ENCODE results near the gene SLIT1. TPM values are rescaled to one million over a fixed set of nuclear protein-coding genes. Genes with fewer than 3 reads are reported as not detected.
A peak's percentile ranks its signal among the peaks of the same experiment; 100 is the strongest.

The SLIT1 gene
- total and polyA plus RNA-seq, 2 of the 8 experiments (the other 6 are each of a cell fraction or from before 2014, with no cell fraction given), result 0.70 to 0.88 TPM

GRCh38 chr10:97222326-97222961 lies 36.7 kb upstream of the SLIT1 start:
- no peak overlapping the region for H2BK20ac ChIP-seq (ENCODE audit: low read length)
- no peak for TF ChIP-seq HDAC2 (IDR thresholded peaks at IDR 0.05; ENCODE audit: borderline replicate concordance in 1 of 2, low read depth in 2 of 2, low read length in 2 of 2)
- TF ChIP-seq SUZ12 (IDR thresholded peaks at IDR 0.05; ENCODE audit: low read length), result no peak
- no peak for TF ChIP-seq SAP30 (IDR thresholded peaks at IDR 0.05; ENCODE audit: insufficient read depth, insufficient replicate concordance, low read length)
- no peak for TF ChIP-seq GTF2F1 (IDR thresholded peaks at IDR 0.05; ENCODE audit: borderline replicate concordance, low read depth, low read length)
- no peak for TF ChIP-seq MAFK (IDR thresholded peaks at IDR 0.05; ENCODE audit: low read depth, low read length)
- TF ChIP-seq RNF2 (IDR thresholded peaks at IDR 0.05; ENCODE audit: borderline replicate concordance, low read depth, low read length, missing control alignments, poor library complexity, severe bottlenecking), result no peak

More at GRCh38 chr10:97222326-97222961, 36.7 kb upstream of the SLIT1 start:
- no peak overlapping the region for H3K27ac ChIP-seq (ENCODE audit: low read depth, low read length)
- H3K4ac ChIP-seq (replicated peaks; ENCODE audit: insufficient read length, low read depth, low read length), result no peak overlapping the region
- H4K8ac ChIP-seq (ENCODE audit: extremely low read depth, insufficient read depth, low read length), result no peak overlapping the region
- no peaks in the 10 kb centered on the region for H3K79me2 ChIP-seq (ENCODE audit: control insufficient read depth in 1 of 2, insufficient read depth in 2 of 2, low read length in 2 of 2)
- H3K23ac ChIP-seq (ENCODE audit: insufficient read length), result no peak overlapping the region
- no peak overlapping the region for H2AFZ ChIP-seq (ENCODE audit: low read length)
- peak; percentile 71 for FAIRE-seq
- H3K9ac ChIP-seq (replicated peaks in 1 of 4; ENCODE audit: extremely low read depth in 1 of 4, low read depth in 3 of 4, low read length in 3 of 4), result no peak overlapping the region
- H3K4me3 ChIP-seq (ENCODE audit: extremely low read depth in 1 of 4, insufficient read depth in 2 of 4, low read depth in 3 of 4, low read length in 4 of 4), result no peak overlapping the region; a peak in 1 of 8 replicates
- H3K56ac ChIP-seq (replicated peaks; ENCODE audit: insufficient read length, low read depth, low read length), result no peak overlapping the region
- H3K4me1 ChIP-seq (replicated peaks in 1 of 4; ENCODE audit: control insufficient read depth in 3 of 4, insufficient read depth in 4 of 4, low read length in 3 of 4), result peaks cover 0 to 7% (median 4%) of the 10 kb centered on the region in 4 experiments; a peak in 6 of 7 replicates
- CTCF ChIA-PET (ENCODE audit: partially characterized antibody), result interaction anchor here (0.8 to 44.6 kb wide), 10 partner anchors 10 to 138 kb away, joined by 3 to 1348 read pairs (median 6); no protein-coding TSS in a partner anchor
- H3K79me1 ChIP-seq (ENCODE audit: low read depth, low read length), result no peaks in the 10 kb centered on the region; the same call in 1 of the 2 replicates
- H4K5ac ChIP-seq (ENCODE audit: insufficient read length, low read depth, low read length), result no peak overlapping the region
- no peak overlapping the region for H3K14ac ChIP-seq (ENCODE audit: insufficient read length)
- 65% methylated on average over 6 of the region's 6 CpGs; no CpG with 5 or more reads in 1 of the 2 experiments for WGBS, 2 experiments (ENCODE audit: extremely low coverage in 1 of 2, insufficient coverage in 1 of 2, insufficient read length in 1 of 2, insufficient replicate concordance in 2 of 2, low coverage in 1 of 2, low lambda C conversion rate in 2 of 2, missing lambda C conversion rate in 1 of 2)
- H2BK120ac ChIP-seq (replicated peaks; ENCODE audit: low read depth, low read length), result no peak overlapping the region
- H3K27me3 ChIP-seq (replicated peaks in 1 of 4; ENCODE audit: control insufficient read depth in 3 of 4, extremely low read depth in 1 of 4, insufficient read depth in 3 of 4, low read length in 3 of 4), result no peaks in the 10 kb centered on the region
- peaks cover 3 to 6% of the 10 kb centered on the region in 2 experiments for H4K20me1 ChIP-seq (replicated peaks in 1 of 2; ENCODE audit: control insufficient read depth in 1 of 2, insufficient read depth in 2 of 2, low read length in 2 of 2)
- H3K18ac ChIP-seq (ENCODE audit: extremely low read depth, low read length), result no peak overlapping the region
- H2AK5ac ChIP-seq (ENCODE audit: low read depth, low read length), result no peak overlapping the region
- H4K91ac ChIP-seq (replicated peaks; ENCODE audit: insufficient read length, low read length), result no peak overlapping the region
- H2BK5ac ChIP-seq (ENCODE audit: low read depth, low read length), result no peak overlapping the region
- no peaks in the 10 kb centered on the region for H3K23me2 ChIP-seq (ENCODE audit: low read depth, low read length)
- H3K9me3 ChIP-seq (ENCODE audit: insufficient read depth in 2 of 2, low read depth in 1 of 2, low read length in 1 of 2), result no peaks in the 10 kb centered on the region
- no peak overlapping the region for H2BK12ac ChIP-seq (ENCODE audit: low read depth, low read length)
- H3K4me2 ChIP-seq (ENCODE audit: insufficient read depth in 1 of 2, low read depth in 2 of 2, low read length in 2 of 2), result no peak overlapping the region; a peak in 1 of 4 replicates
- H3K36me3 ChIP-seq (ENCODE audit: control insufficient read depth in 2 of 4, insufficient read depth in 4 of 4, low read length in 3 of 4), result peaks cover 0 to 9% (median 3%) of the 10 kb centered on the region in 4 experiments; a peak in 4 of 8 replicates
- H2BK15ac ChIP-seq (ENCODE audit: low read length), result no peak overlapping the region
- DNase-seq (ENCODE audit: low read depth in 1 of 2, low spot score in 2 of 2), result peak in 1 of 2 experiments; percentile 17
- POLR2A ChIA-PET (ENCODE audit: partially characterized antibody), result interaction anchor here (1.6 kb wide), 1 partner anchor 13 kb away, joined by 3 read pairs; no protein-coding TSS in a partner anchor

All from H1 (cell line).